Keratinocyte (primary cell): ENCODE measurements around the gene OR2AT4.

Source experiments
- CTCF ChIP-seq, 3 experiments: IDR thresholded peaks in 1 of 3; conservative IDR thresholded peaks in 1 of 3; optimal IDR thresholded peaks in 1 of 3; 2 replicates in 2 of 3; 3 replicates in 1 of 3; pipeline versions ENCODE3 to v1.5.1; 2011; ENCODE audit warnings: low read length in 3 of 3, mild to moderate bottlenecking in 3 of 3, moderate library complexity in 2 of 3, control low read depth in 1 of 3, inconsistent platforms in 1 of 3; ENCODE audit not compliant: insufficient read depth in 2 of 3; ENCODE audit errors: extremely low read depth in 1 of 3
- EZH2 ChIP-seq: IDR thresholded peaks from one replicate; pipeline ENCODE4 v1.6.1; 2012; ENCODE audit warnings: inconsistent platforms, mild to moderate bottlenecking, low read length, moderate library complexity

- TF ChIP-seq CTCF (optimal IDR thresholded peaks at IDR 0.05 in 1 of 3, IDR thresholded peaks at IDR 0.05 in 1 of 3, conservative IDR thresholded peaks at IDR 0.05 in 1 of 3; ENCODE audit: extremely low read depth in 1 of 3, insufficient read depth in 2 of 3, low read length in 3 of 3) (no peak), EZH2 (no peak)
Measured at GRCh38 chr11:75145972-75146519, 49.4 kb upstream of the OR2AT4 start.
